Neural cell (in vitro differentiated cells): ENCODE results near the gene SEMA4B. TPM values are rescaled to one million over a fixed set of nuclear protein-coding genes. Genes with fewer than 3 reads are reported as not detected.

ENCODE experiments used
- H2AFZ ChIP-seq: fragments of 200-600, 300-800 bp; sonication (generic), shearing (Covaris generic); 2 replicates; pipeline ENCODE4 v1.6.0; 2014; ENCODE audit warnings: low read depth, mild to moderate bottlenecking, antibody characterized with exemption, low read length, moderate library complexity
- H3F3A ChIP-seq: fragments of 200-600 bp; shearing (Covaris generic); 2 replicates; pipeline ENCODE4 v1.6.1; 2016; ENCODE audit warnings: mild to moderate bottlenecking, moderate library complexity, mixed read lengths, antibody characterized with exemption, low read length; ENCODE audit not compliant: insufficient read depth, poor library complexity, severe bottlenecking
- H3K27ac ChIP-seq: fragments of 200-600, 300-800 bp; sonication (generic), shearing (Covaris generic); 2 replicates; pipeline ENCODE4 v1.5.1; 2014; ENCODE audit warnings: mild to moderate bottlenecking, low read length, moderate library complexity
- H3K27me3 ChIP-seq: fragments of 300-800, 200-600 bp; sonication (generic), shearing (Covaris generic); 2 replicates; pipeline ENCODE4 v1.6.0; 2014; ENCODE audit warnings: mild to moderate bottlenecking, low read depth, low read length, moderate library complexity; ENCODE audit not compliant: insufficient read depth
- H3K36me3 ChIP-seq: fragments of 300-800, 200-600 bp; sonication (generic), shearing (Covaris generic); 2 replicates; pipeline ENCODE4 v1.5.1; 2014; ENCODE audit warnings: mild to moderate bottlenecking, antibody characterized with exemption, low read length, moderate library complexity; ENCODE audit not compliant: insufficient read depth
- H3K4me2 ChIP-seq: fragments of 300-800, 200-600 bp; sonication (generic), shearing (Covaris generic); 2 replicates; pipeline ENCODE4 v1.6.0; 2014; ENCODE audit warnings: mild to moderate bottlenecking, low read length
- H3K4me3 ChIP-seq: fragments of 300-800, 200-600 bp; sonication (generic), shearing (Covaris generic); 2 replicates; pipeline ENCODE4 v1.5.1; 2014; ENCODE audit warnings: mild to moderate bottlenecking, low read length, moderate library complexity
- H3K79me2 ChIP-seq: fragments of 200-600 bp; shearing (Covaris generic); replicated peaks from 2 replicates; pipeline ENCODE4 v1.6.0; 2014; ENCODE audit warnings: mild to moderate bottlenecking, low read length, moderate library complexity; ENCODE audit not compliant: insufficient read depth
- H3K9ac ChIP-seq: fragments of 300-800, 200-600 bp; sonication (generic), shearing (Covaris generic); 2 replicates; pipeline ENCODE4 v1.6.1; 2016; ENCODE audit warnings: mild to moderate bottlenecking, low read length, mixed read lengths
- H3K9me2 ChIP-seq: fragments of 200-600 bp; shearing (Covaris generic); 2 replicates; pipeline ENCODE4 v1.6.1; 2016; ENCODE audit warnings: mild to moderate bottlenecking, low read length, mixed read lengths; ENCODE audit not compliant: insufficient read depth
- H3K9me3 ChIP-seq: fragments of 200-600, 300-800 bp; sonication (generic), shearing (Covaris generic); 2 replicates; pipeline ENCODE4 v1.6.1; 2016; ENCODE audit warnings: mild to moderate bottlenecking, mixed run types, low read length, moderate library complexity, mixed read lengths
- H4K20me1 ChIP-seq: fragments of 200-600 bp; shearing (Covaris generic); 2 replicates; pipeline ENCODE4 v1.6.1; 2016; ENCODE audit warnings: mild to moderate bottlenecking, mixed run types; ENCODE audit not compliant: insufficient read depth
- CTCF ChIP-seq: fragments of 450-650 bp; IDR thresholded peaks from 2 replicates; pipeline ENCODE4 v1.5.1; 2014; ENCODE audit warnings: antibody characterized with exemption, mild to moderate bottlenecking, moderate library complexity; ENCODE audit not compliant: poor library complexity, severe bottlenecking
- EP300 ChIP-seq: fragments of 450-650 bp; conservative IDR thresholded peaks from 2 replicates; pipeline ENCODE4 v1.6.1; 2014; ENCODE audit warnings: antibody characterized with exemption, mild to moderate bottlenecking, moderate library complexity; ENCODE audit not compliant: poor library complexity, severe bottlenecking
- EZH2 ChIP-seq: fragments of 200-600, 300-800 bp; shearing (Covaris generic), sonication (generic); IDR thresholded peaks from 2 replicates; pipeline ENCODE4 v1.6.1; 2014; ENCODE audit warnings: antibody characterized with exemption, low read length, borderline replicate concordance, mild to moderate bottlenecking; ENCODE audit not compliant: insufficient read depth, poor library complexity, severe bottlenecking
- MXI1 ChIP-seq: fragments of 450-650 bp; conservative IDR thresholded peaks from 2 replicates; pipeline ENCODE4 v1.6.1; 2014; ENCODE audit warnings: antibody characterized with exemption, mild to moderate bottlenecking; ENCODE audit not compliant: poor library complexity, severe bottlenecking
- POLR2AphosphoS5 ChIP-seq: IDR thresholded peaks from 2 replicates; pipeline ENCODE4 v1.6.1; 2012
- RAD21 ChIP-seq: fragments of 450-650 bp; conservative IDR thresholded peaks from 2 replicates; pipeline ENCODE4 v1.6.1; 2014; ENCODE audit warnings: antibody characterized with exemption, mild to moderate bottlenecking, moderate library complexity
- REST ChIP-seq: IDR thresholded peaks from 2 replicates; pipeline ENCODE4 v1.6.1; 2012; ENCODE audit warnings: borderline replicate concordance
- SMC3 ChIP-seq: fragments of 450-650 bp; conservative IDR thresholded peaks from 2 replicates; pipeline ENCODE4 v1.6.1; 2014; ENCODE audit warnings: antibody characterized with exemption, mild to moderate bottlenecking, moderate library complexity; ENCODE audit not compliant: poor library complexity
- TAF1 ChIP-seq: IDR thresholded peaks from 2 replicates; pipeline ENCODE4 v1.6.1; 2012; ENCODE audit warnings: low read depth
- polyA plus RNA-seq: library from polyadenylated mRNA; depleted of rRNA; stranded (reverse); fragments of >200 nt; gene quantifications from 2 replicates; pipeline ENCODE4 v1.2.3, GENCODE V29; 2014

The SEMA4B gene
- polyA plus RNA-seq, 1 donor from 2014 or later = 11.0 TPM

- Histone ChIP-seq H3K27ac (no peak overlapping the region), H3K9ac (no peak overlapping the region), H3K27me3 (no peaks in the 10 kb centered on the region), H3F3A (no peaks in the 10 kb centered on the region), H3K9me2 (no peaks in the 10 kb centered on the region), H4K20me1 (no peaks in the 10 kb centered on the region), H3K79me2 (peaks cover 43% of the 10 kb centered on the region), H2AFZ (no peak overlapping the region), H3K4me2 (no peak overlapping the region), H3K9me3 (no peaks in the 10 kb centered on the region), H3K36me3 (no peaks in the 10 kb centered on the region), H3K4me3 (peak overlapping the region; percentile 89)
- TF ChIP-seq EZH2 = no peak
- TF ChIP-seq TAF1 = no peak
Measured at GRCh38 chr15:90203473-90203872, 2.3 kb downstream of the SEMA4B start.

- Histone ChIP-seq H3K9me2 (no peaks in the 10 kb centered on the region), H3K9me3 (no peaks in the 10 kb centered on the region), H4K20me1 (no peaks in the 10 kb centered on the region), H3K9ac (no peak overlapping the region), H3K4me3 (peak overlapping the region; percentile 89), H3K27me3 (no peaks in the 10 kb centered on the region), H2AFZ (no peak overlapping the region), H3F3A (no peaks in the 10 kb centered on the region), H3K79me2 (peaks cover 46% of the 10 kb centered on the region), H3K4me2 (no peak overlapping the region), H3K36me3 (no peaks in the 10 kb centered on the region), H3K27ac (no peak overlapping the region)
- TF ChIP-seq RAD21 (no peak), EP300 (no peak), REST (no peak)
Measured at GRCh38 chr15:90203922-90204321, 2.8 kb downstream of the SEMA4B start.

GRCh38 chr15:90205050-90205848, 4.1 kb downstream of the SEMA4B start:
- TF ChIP-seq EP300 (no peak), POLR2AphosphoS5 (no peak), TAF1 (no peak), CTCF (no peak), SMC3 (no peak), MXI1 (no peak), EZH2 (no peak), RAD21 (no peak), REST (no peak)
- Histone ChIP-seq H3F3A (no peaks in the 10 kb centered on the region), H3K4me3 (no peak overlapping the region), H3K27me3 (no peaks in the 10 kb centered on the region), H3K4me2 (no peak overlapping the region), H3K9ac (no peak overlapping the region), H3K27ac (no peak overlapping the region), H3K9me3 (no peaks in the 10 kb centered on the region), H3K79me2 (peaks cover 47% of the 10 kb centered on the region), H3K36me3 (no peaks in the 10 kb centered on the region), H2AFZ (no peak overlapping the region), H3K9me2 (no peaks in the 10 kb centered on the region), H4K20me1 (no peaks in the 10 kb centered on the region)
